ENCODE data around the gene SPDEF. TPM values are rescaled to one million over a fixed set of nuclear protein-coding genes. Genes with fewer than 3 reads are reported as not detected.

SPDEF gene
- total and polyA plus RNA-seq, 2 of the 13 experiments (the other 11 are each of a cell fraction or from before 2014, with no cell fraction given), result not detected

DNA sequence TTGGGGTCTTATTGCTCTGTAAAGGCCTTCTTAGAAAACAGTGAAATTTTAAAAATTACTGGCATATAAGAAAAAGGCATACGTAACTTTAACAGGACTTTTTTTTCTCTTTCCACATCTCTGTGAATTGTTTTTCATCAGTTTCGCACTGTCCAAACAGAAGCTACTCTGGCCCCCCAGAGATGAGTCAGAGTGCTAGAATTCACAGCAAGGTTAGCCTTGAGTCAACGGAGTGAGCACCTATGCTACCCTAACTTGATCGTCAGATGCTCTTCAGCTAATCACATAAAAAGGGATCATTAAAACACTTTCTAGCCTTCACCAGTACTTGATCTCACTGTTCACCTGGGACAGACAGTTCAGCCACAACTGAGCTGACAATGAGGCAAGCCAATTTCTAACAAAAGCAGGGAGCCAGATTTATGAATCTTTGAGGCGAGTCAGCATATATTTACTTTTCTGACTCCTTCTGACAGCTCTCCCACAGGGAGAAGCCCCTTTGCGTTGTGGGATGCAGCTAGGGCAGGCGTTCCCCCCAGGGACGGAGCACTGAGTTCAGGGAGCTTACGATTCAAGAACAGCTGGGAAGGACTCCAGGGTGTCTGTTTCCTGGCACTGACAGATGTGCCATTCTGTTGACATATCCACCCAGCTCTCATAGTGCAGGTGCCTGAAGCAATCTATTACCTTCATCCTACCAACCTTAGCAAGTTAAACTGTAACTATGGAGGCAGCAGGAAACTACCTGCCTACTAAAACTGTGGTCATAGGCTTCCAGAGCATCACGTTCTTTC lies 46.4 kb upstream of the SPDEF start (continued):
- TF ChIP-seq, protein P1, sequence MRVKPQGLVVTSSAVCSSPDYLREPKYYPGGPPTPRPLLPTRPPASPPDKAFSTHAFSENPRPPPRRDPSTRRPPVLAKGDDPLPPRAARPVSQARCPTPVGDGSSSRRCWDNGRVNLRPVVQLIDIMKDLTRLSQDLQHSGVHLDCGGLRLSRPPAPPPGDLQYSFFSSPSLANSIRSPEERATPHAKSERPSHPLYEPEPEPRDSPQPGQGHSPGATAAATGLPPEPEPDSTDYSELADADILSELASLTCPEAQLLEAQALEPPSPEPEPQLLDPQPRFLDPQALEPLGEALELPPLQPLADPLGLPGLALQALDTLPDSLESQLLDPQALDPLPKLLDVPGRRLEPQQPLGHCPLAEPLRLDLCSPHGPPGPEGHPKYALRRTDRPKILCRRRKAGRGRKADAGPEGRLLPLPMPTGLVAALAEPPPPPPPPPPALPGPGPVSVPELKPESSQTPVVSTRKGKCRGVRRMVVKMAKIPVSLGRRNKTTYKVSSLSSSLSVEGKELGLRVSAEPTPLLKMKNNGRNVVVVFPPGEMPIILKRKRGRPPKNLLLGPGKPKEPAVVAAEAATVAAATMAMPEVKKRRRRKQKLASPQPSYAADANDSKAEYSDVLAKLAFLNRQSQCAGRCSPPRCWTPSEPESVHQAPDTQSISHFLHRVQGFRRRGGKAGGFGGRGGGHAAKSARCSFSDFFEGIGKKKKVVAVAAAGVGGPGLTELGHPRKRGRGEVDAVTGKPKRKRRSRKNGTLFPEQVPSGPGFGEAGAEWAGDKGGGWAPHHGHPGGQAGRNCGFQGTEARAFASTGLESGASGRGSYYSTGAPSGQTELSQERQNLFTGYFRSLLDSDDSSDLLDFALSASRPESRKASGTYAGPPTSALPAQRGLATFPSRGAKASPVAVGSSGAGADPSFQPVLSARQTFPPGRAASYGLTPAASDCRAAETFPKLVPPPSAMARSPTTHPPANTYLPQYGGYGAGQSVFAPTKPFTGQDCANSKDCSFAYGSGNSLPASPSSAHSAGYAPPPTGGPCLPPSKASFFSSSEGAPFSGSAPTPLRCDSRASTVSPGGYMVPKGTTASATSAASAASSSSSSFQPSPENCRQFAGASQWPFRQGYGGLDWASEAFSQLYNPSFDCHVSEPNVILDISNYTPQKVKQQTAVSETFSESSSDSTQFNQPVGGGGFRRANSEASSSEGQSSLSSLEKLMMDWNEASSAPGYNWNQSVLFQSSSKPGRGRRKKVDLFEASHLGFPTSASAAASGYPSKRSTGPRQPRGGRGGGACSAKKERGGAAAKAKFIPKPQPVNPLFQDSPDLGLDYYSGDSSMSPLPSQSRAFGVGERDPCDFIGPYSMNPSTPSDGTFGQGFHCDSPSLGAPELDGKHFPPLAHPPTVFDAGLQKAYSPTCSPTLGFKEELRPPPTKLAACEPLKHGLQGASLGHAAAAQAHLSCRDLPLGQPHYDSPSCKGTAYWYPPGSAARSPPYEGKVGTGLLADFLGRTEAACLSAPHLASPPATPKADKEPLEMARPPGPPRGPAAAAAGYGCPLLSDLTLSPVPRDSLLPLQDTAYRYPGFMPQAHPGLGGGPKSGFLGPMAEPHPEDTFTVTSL (CRISPR knock-in tag; IDR thresholded peaks at IDR 0.05; ENCODE audit: borderline replicate concordance), result peak; percentile 60; the same call in 1 of the 2 replicates
- TF ChIP-seq RFX1 (IDR thresholded peaks at IDR 0.05) (no peak), ARID5B (CRISPR knock-in tag; IDR thresholded peaks at IDR 0.05) (peak; percentile 54; the same call in 1 of the 2 replicates), JUN (CRISPR knock-in tag; IDR thresholded peaks at IDR 0.05) (0 out of 2 replicates have a peak, but pooled peaks have one; percentile 60), IKZF1 (IDR thresholded peaks at IDR 0.05) (no peak), FOSL1 (CRISPR knock-in tag; IDR thresholded peaks at IDR 0.05; ENCODE audit: borderline replicate concordance) (peak; percentile 72; the same call in 1 of the 2 replicates)
- TF ChIP-seq, protein P2, sequence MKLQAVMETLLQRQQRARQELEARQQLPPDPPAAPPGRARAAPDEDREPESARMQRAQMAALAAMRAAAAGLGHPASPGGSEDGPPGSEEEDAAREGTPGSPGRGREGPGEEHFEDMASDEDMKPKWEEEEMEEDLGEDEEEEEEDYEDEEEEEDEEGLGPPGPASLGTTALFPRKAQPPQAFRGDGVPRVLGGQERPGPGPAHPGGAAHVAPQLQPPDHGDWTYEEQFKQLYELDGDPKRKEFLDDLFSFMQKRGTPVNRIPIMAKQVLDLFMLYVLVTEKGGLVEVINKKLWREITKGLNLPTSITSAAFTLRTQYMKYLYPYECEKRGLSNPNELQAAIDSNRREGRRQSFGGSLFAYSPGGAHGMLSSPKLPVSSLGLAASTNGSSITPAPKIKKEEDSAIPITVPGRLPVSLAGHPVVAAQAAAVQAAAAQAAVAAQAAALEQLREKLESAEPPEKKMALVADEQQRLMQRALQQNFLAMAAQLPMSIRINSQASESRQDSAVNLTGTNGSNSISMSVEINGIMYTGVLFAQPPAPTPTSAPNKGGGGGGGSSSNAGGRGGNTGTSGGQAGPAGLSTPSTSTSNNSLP (IDR thresholded peaks at IDR 0.05; ENCODE audit: low read depth, low read length), result no peak
- TF ChIP-seq, protein P3, sequence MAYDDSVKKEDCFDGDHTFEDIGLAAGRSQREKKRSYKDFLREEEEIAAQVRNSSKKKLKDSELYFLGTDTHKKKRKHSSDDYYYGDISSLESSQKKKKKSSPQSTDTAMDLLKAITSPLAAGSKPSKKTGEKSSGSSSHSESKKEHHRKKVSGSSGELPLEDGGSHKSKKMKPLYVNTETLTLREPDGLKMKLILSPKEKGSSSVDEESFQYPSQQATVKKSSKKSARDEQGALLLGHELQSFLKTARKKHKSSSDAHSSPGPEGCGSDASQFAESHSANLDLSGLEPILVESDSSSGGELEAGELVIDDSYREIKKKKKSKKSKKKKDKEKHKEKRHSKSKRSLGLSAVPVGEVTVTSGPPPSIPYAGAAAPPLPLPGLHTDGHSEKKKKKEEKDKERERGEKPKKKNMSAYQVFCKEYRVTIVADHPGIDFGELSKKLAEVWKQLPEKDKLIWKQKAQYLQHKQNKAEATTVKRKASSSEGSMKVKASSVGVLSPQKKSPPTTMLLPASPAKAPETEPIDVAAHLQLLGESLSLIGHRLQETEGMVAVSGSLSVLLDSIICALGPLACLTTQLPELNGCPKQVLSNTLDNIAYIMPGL (CRISPR knock-in tag; IDR thresholded peaks at IDR 0.05; ENCODE audit: borderline replicate concordance in 1 of 2, low read depth in 1 of 2), result no peak
- TF ChIP-seq, protein P4, sequence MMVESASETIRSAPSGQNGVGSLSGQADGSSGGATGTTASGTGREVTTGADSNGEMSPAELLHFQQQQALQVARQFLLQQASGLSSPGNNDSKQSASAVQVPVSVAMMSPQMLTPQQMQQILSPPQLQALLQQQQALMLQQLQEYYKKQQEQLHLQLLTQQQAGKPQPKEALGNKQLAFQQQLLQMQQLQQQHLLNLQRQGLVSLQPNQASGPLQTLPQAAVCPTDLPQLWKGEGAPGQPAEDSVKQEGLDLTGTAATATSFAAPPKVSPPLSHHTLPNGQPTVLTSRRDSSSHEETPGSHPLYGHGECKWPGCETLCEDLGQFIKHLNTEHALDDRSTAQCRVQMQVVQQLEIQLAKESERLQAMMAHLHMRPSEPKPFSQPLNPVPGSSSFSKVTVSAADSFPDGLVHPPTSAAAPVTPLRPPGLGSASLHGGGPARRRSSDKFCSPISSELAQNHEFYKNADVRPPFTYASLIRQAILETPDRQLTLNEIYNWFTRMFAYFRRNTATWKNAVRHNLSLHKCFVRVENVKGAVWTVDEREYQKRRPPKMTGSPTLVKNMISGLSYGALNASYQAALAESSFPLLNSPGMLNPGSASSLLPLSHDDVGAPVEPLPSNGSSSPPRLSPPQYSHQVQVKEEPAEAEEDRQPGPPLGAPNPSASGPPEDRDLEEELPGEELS (CRISPR knock-in tag; IDR thresholded peaks at IDR 0.05), result peak; percentile 59

Measured in HepG2 (cell line).